T-helper 1 cell treated with Interleukin-12 subunit alpha and Interleukin-12 subunit beta and Interleukin-4 antibody, amounts not matched to agents 30 ng/mL and 1 ng/mL, for 36 hours (primary cell): ENCODE measurements around the gene OR2F2. TPM values are rescaled to one million over a fixed set of nuclear protein-coding genes. Genes with fewer than 3 reads are reported as not detected.

Experiments used
- intact Hi-C: fragments of 100-400 bp; cut with micrococcal nuclease; formaldehyde crosslinking; loops from one replicate; pipeline ENCODE4 v1.15.1; 2024
- total RNA-seq: library from RNA; stranded (reverse); gene quantifications from 2 replicates; pipeline ENCODE4 v1.2.3, GENCODE V29; 2022

OR2F2 gene
- total RNA-seq, 1 donor from 2014 or later, result not detected

GRCh38 chr7:143913945-143914615 is 21.0 kb upstream of the OR2F2 start:
- intact Hi-C loops, result no loop called here

GRCh38 chr7:143914938-143915652 is 19.9 kb upstream of the OR2F2 start:
- intact Hi-C loops, result no loop called here

- intact Hi-C loops, result no loop called here
Measured at GRCh38 chr7:143924851-143925250, 10.2 kb upstream of the OR2F2 start.

- intact Hi-C loops, result no loop called here
Measured at GRCh38 chr7:143929224-143929920, 5.7 kb upstream of the OR2F2 start.

- intact Hi-C loops, result loop anchor here (5.0 kb wide), 1 partner anchor 61 kb away; no protein-coding TSS in a partner anchor
Measured at GRCh38 chr7:143931739-143932138, 3.3 kb upstream of the OR2F2 start.

- intact Hi-C loops, result no loop called here
Measured at GRCh38 chr7:143936087-143937009, 1.3 kb downstream of the OR2F2 start.

GRCh38 chr7:143938379-143939243 is 3.6 kb downstream of the OR2F2 start:
- intact Hi-C loops, result no loop called here

- intact Hi-C loops, result no loop called here
Measured at GRCh38 chr7:143945423-143945822, 10.4 kb downstream of the OR2F2 start.

GRCh38 chr7:143947111-143947510 is 12.1 kb downstream of the OR2F2 start:
- intact Hi-C loops, result no loop called here

- intact Hi-C loops, result no loop called here
Measured at GRCh38 chr7:143948733-143949132, 13.7 kb downstream of the OR2F2 start.

GRCh38 chr7:143953421-143953820 is 18.4 kb downstream of the OR2F2 start:
- intact Hi-C loops, result no loop called here

GRCh38 chr7:143954135-143954534 is 19.1 kb downstream of the OR2F2 start:
- intact Hi-C loops, result no loop called here

GRCh38 chr7:143954544-143954943 is 19.5 kb downstream of the OR2F2 start, which contains the start of gene OR2F1:
Gene OR2F1 (plus strand): TSS chr7:143954844. CDS start chr7:143959971, 5,127 bp downstream.
- intact Hi-C loops, result no loop called here

- intact Hi-C loops, result no loop called here
Measured at GRCh38 chr7:143958781-143959180, 23.7 kb downstream of the OR2F2 start.

- intact Hi-C loops, result no loop called here
Measured at GRCh38 chr7:143960813-143961610, 26.0 kb downstream of the OR2F2 start.

GRCh38 chr7:143965280-143965679 is 30.2 kb downstream of the OR2F2 start:
- intact Hi-C loops, result no loop called here

- intact Hi-C loops, result no loop called here
Measured at GRCh38 chr7:143967398-143967797, 32.4 kb downstream of the OR2F2 start.

- intact Hi-C loops, result no loop called here
Measured at GRCh38 chr7:143973870-143974416, 38.9 kb downstream of the OR2F2 start.

GRCh38 chr7:143974459-143974858 is 39.4 kb downstream of the OR2F2 start:
- intact Hi-C loops, result no loop called here
